ENCODE measurements around the gene EML4. TPM values are rescaled to one million over a fixed set of nuclear protein-coding genes. Genes with fewer than 3 reads are reported as not detected.

EML4 gene
- total RNA-seq, 1 experiment from 2014 or later = 31.2 TPM

DNA sequence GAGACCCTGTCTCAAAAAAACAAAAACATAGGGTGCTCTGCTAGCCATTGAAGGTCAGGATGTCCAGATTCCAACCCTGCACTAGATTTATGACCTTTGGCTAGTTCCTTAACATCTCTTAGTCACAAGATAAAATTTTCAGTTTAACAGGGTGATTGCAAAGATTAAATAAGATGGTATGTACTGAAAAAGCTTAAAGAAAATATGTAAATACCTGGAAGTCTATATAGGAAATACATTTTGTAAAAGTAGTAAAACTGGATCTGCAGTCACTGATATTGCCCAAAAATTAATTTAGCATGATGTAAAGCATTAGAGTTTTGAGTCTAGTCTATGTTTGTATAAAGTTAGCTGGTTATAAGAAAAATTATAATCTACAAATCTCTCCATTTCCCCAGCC lies 197.3 kb downstream of the EML4 start:
- H3K4me3 Mint-ChIP-seq (ENCODE audit: unreplicated experiment) = no peak overlapping the region
- POLR2A ChIA-PET = interaction anchor here (0.6 to 1.0 kb wide), 2 partner anchors 10 to 279 kb away, joined by 3 read pairs; no protein-coding TSS in a partner anchor
- BruUV-seq (replicated peaks) = no TSS peak
- intact Hi-C loops (cut with micrococcal nuclease) = loop anchor here (10.0 kb wide), 1 partner anchor 298 kb away; no protein-coding TSS in a partner anchor
- H3K27ac Mint-ChIP-seq (ENCODE audit: low read depth, unreplicated experiment) = no peak overlapping the region
- H3K27me3 Mint-ChIP-seq (ENCODE audit: insufficient read depth, unreplicated experiment) = no peaks in the 10 kb centered on the region
- TF ChIP-seq, protein P1, sequence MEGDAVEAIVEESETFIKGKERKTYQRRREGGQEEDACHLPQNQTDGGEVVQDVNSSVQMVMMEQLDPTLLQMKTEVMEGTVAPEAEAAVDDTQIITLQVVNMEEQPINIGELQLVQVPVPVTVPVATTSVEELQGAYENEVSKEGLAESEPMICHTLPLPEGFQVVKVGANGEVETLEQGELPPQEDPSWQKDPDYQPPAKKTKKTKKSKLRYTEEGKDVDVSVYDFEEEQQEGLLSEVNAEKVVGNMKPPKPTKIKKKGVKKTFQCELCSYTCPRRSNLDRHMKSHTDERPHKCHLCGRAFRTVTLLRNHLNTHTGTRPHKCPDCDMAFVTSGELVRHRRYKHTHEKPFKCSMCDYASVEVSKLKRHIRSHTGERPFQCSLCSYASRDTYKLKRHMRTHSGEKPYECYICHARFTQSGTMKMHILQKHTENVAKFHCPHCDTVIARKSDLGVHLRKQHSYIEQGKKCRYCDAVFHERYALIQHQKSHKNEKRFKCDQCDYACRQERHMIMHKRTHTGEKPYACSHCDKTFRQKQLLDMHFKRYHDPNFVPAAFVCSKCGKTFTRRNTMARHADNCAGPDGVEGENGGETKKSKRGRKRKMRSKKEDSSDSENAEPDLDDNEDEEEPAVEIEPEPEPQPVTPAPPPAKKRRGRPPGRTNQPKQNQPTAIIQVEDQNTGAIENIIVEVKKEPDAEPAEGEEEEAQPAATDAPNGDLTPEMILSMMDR (IDR thresholded peaks at IDR 0.05; ENCODE audit: unreplicated experiment) = no peak
- peaks cover 14% of the 10 kb centered on the region for H3K4me1 Mint-ChIP-seq (ENCODE audit: insufficient read depth, unreplicated experiment)
- no peaks in the 10 kb centered on the region for H3K36me3 Mint-ChIP-seq (ENCODE audit: insufficient read depth, unreplicated experiment)
- H3K9me3 Mint-ChIP-seq (ENCODE audit: unreplicated experiment) = no peaks in the 10 kb centered on the region
- CTCF ChIA-PET = interaction anchor here (0.8 kb wide), 1 partner anchor 129 kb away, joined by 3 read pairs; no protein-coding TSS in a partner anchor
- no peak for DNase-seq (ENCODE audit: unreplicated experiment)

DNA sequence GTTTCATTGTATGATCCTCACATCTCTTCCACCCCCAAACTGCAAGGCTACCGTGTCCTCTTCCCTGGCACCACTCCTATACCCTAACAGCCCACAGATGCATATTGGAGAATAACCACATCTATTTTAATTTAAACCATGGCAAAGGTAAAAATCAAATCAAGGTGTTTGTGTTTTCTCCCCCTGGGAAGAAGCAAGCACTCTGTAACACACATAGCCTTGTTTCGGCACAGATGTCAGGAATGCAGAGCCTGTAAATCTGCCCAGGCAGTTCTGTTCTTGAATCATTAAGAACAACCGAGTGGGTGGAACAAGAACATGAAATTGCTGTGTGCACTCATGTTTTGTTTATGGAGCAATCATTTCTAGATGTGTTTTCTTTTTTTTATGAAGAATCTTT lies 198.7 kb downstream of the EML4 start:
- CTCF ChIA-PET = interaction anchor here (0.7 to 1.0 kb wide), 2 partner anchors 36 to 278 kb away, joined by 3 read pairs; no protein-coding TSS in a partner anchor
- BruUV-seq (replicated peaks) = no TSS peak
- TF ChIP-seq, protein P1 (IDR thresholded peaks at IDR 0.05; ENCODE audit: unreplicated experiment) = no peak
- POLR2A ChIA-PET = interaction anchor here (0.7 to 0.9 kb wide), 5 partner anchors 8 to 1918 kb away, joined by 3 to 4 read pairs (median 3); no protein-coding TSS in a partner anchor
- Mint-ChIP-seq H3K4me3 (ENCODE audit: unreplicated experiment) (peak overlapping the region; percentile 22), H3K4me1 (ENCODE audit: insufficient read depth, unreplicated experiment) (peaks cover 14% of the 10 kb centered on the region), H3K36me3 (ENCODE audit: insufficient read depth, unreplicated experiment) (no peaks in the 10 kb centered on the region), H3K27me3 (ENCODE audit: insufficient read depth, unreplicated experiment) (no peaks in the 10 kb centered on the region), H3K9me3 (ENCODE audit: unreplicated experiment) (no peaks in the 10 kb centered on the region), H3K27ac (ENCODE audit: low read depth, unreplicated experiment) (peak overlapping the region; percentile 78)
- no peak for DNase-seq (ENCODE audit: unreplicated experiment)
- intact Hi-C loops (cut with micrococcal nuclease) = loop anchor here (10.0 kb wide), 1 partner anchor 297 kb away; no protein-coding TSS in a partner anchor

DNA sequence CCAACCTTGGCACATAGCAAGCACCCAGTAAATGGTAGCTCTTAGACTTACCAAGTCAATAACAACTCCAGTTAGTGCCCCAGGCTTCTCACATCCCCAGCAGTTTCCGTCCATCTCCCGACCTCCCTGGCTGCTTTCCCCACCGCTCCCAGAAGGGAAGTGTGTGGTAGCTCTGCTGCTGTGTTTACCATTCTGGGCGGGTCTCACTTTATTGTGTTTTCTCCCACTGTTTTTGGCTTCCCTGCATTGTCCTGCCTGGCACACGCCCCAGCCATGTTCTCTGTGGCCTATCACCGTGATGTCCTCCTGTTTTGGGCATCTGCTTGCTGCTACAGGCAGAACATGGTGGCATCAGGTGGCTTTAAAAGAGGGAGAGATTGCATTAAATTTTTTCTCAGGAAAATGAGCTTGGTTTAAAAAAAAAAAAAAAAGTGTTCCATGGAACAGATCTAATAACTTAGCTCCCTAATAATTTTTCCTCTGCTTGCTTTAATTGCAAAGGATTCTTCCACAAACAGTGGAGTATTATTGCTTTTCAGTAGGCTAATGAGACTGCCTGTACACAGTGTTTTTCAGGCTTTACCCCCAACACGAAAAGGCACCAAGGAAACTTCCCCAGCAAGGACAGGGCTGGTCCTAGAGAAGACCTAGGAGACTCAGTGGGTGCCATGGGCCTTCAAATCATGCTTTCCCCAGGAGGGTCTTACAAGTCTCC lies 199.8 kb downstream of the EML4 start:
- Mint-ChIP-seq H3K27me3 (ENCODE audit: insufficient read depth, unreplicated experiment) (no peaks in the 10 kb centered on the region), H3K36me3 (ENCODE audit: insufficient read depth, unreplicated experiment) (no peaks in the 10 kb centered on the region), H3K4me1 (ENCODE audit: insufficient read depth, unreplicated experiment) (peaks cover 14% of the 10 kb centered on the region), H3K27ac (ENCODE audit: low read depth, unreplicated experiment) (no peak overlapping the region), H3K9me3 (ENCODE audit: unreplicated experiment) (no peaks in the 10 kb centered on the region), H3K4me3 (ENCODE audit: unreplicated experiment) (no peak overlapping the region)
- intact Hi-C loops (cut with micrococcal nuclease) = loop anchor here (10.0 kb wide), 1 partner anchor 296 kb away; no protein-coding TSS in a partner anchor
- ChIA-PET CTCF (interaction anchor here (0.9 kb wide), 1 partner anchor 17 kb away, joined by 3 read pairs; no protein-coding TSS in a partner anchor), POLR2A (interaction anchor here (0.9 to 1.3 kb wide), 3 partner anchors 9 kb away, joined by 3 to 4 read pairs (median 3); no protein-coding TSS in a partner anchor)
- no TSS peak for BruUV-seq (replicated peaks)
- TF ChIP-seq, protein P1 (IDR thresholded peaks at IDR 0.05; ENCODE audit: unreplicated experiment) = no peak
- no peak for DNase-seq (ENCODE audit: unreplicated experiment)

DNA sequence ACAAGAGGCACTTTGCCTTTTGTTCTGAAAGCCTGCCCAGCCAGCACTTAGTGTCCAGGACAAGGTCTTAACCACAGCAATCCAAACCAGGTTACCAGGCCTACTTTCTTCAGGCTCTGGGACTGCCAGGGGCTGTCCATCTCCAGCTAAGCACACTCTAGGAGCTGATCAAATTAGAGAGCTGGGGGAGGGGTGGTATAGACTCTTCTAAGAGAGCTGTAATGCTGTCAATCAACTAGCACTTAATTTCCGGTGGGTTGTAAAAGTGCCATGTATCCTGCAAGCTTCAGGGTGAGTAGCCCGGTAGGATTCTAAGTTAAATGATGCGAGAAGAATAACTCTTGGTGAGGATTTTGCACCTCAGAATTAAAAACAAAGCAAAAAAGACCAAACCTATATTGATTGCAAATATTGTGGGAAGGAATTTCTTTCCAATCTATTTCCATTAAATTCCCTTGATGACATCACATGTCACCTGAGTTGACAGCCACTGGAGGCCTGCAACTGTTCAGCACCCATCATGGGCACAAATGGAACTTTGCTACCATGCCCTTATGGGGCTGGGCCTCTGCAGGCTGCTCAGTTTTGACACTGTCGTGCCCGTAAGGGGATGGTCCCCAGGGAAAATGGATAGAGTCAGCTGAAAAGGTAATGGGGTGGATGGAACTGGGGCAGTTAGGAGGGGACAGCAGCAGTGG lies 200.5 kb downstream of the EML4 start:
- POLR2A ChIA-PET = interaction anchor here (1.2 to 1.3 kb wide), 2 partner anchors 8 to 9 kb away, joined by 3 to 4 read pairs; no protein-coding TSS in a partner anchor
- H3K4me1 Mint-ChIP-seq (ENCODE audit: insufficient read depth, unreplicated experiment) = peaks cover 14% of the 10 kb centered on the region
- DNase-seq (ENCODE audit: unreplicated experiment) = no peak
- no TSS peak for BruUV-seq (replicated peaks)
- no peaks in the 10 kb centered on the region for H3K36me3 Mint-ChIP-seq (ENCODE audit: insufficient read depth, unreplicated experiment)
- H3K27me3 Mint-ChIP-seq (ENCODE audit: insufficient read depth, unreplicated experiment) = no peaks in the 10 kb centered on the region
- CTCF ChIA-PET = interaction anchor here (0.6 to 0.9 kb wide), 2 partner anchors 16 to 49 kb away, joined by 3 read pairs; no protein-coding TSS in a partner anchor
- intact Hi-C loops (cut with micrococcal nuclease) = loop anchor here (10.0 kb wide), 1 partner anchor 295 kb away; no protein-coding TSS in a partner anchor
- no peaks in the 10 kb centered on the region for H3K9me3 Mint-ChIP-seq (ENCODE audit: unreplicated experiment)
- no peak overlapping the region for H3K27ac Mint-ChIP-seq (ENCODE audit: low read depth, unreplicated experiment)
- TF ChIP-seq, protein P1 (IDR thresholded peaks at IDR 0.05; ENCODE audit: unreplicated experiment) = no peak
- H3K4me3 Mint-ChIP-seq (ENCODE audit: unreplicated experiment) = no peak overlapping the region

Data from MCF 10A (cell line).